Measurements from ENCODE around the gene ARL5B.

Gene ARL5B

GRCh38 chr10:18658271-18659124 is 733 bp upstream of the ARL5B start:
- peak in 12 of 56 donors; percentile 2 to 45 (median 21) for DNase-seq

- peak in 3 of 56 donors; percentile 13 to 38 (median 20) for DNase-seq
Measured at GRCh38 chr10:18659819-18660535, 746 bp downstream of the ARL5B start.

GRCh38 chr10:18660816-18661431 is 1.7 kb downstream of the ARL5B start:
- no peak for DNase-seq

- no peak for DNase-seq
Measured at GRCh38 chr10:18664841-18665478, 5.7 kb downstream of the ARL5B start.

GRCh38 chr10:18665815-18666558 is 6.8 kb downstream of the ARL5B start:
- no peak for DNase-seq

GRCh38 chr10:18666810-18667209 is 7.6 kb downstream of the ARL5B start:
- no peak for DNase-seq

GRCh38 chr10:18668026-18668425 is 8.8 kb downstream of the ARL5B start:
- no peak for DNase-seq

- DNase-seq, result no peak
Measured at GRCh38 chr10:18675086-18675801, 16.0 kb downstream of the ARL5B start.

- DNase-seq, result no peak
Measured at GRCh38 chr10:18680754-18681153, 21.5 kb downstream of the ARL5B start.

GRCh38 chr10:18681366-18681765 is 22.1 kb downstream of the ARL5B start:
- no peak for DNase-seq

- DNase-seq, result no peak
Measured at GRCh38 chr10:18681971-18682411, 22.8 kb downstream of the ARL5B start.

- no peak for DNase-seq
Measured at GRCh38 chr10:18683427-18683826, 24.2 kb downstream of the ARL5B start.

GRCh38 chr10:18684416-18684815 is 25.2 kb downstream of the ARL5B start:
- no peak for DNase-seq

GRCh38 chr10:18684953-18685352 is 25.7 kb downstream of the ARL5B start:
- no peak for DNase-seq

- no peak for DNase-seq
Measured at GRCh38 chr10:18685555-18685954, 26.3 kb downstream of the ARL5B start.

GRCh38 chr10:18687195-18687594 is 28.0 kb downstream of the ARL5B start:
- no peak for DNase-seq

- DNase-seq, result no peak
Measured at GRCh38 chr10:18687706-18688105, 28.5 kb downstream of the ARL5B start.

GRCh38 chr10:18689498-18689897 is 30.3 kb downstream of the ARL5B start:
- DNase-seq, result no peak

GRCh38 chr10:18690541-18690940 is 31.3 kb downstream of the ARL5B start:
- no peak for DNase-seq

Data from nucleus accumbens (tissue), 56 donors.